HCT116 (cell line): ENCODE results near the gene HDGF. TPM values are rescaled to one million over a fixed set of nuclear protein-coding genes. Genes with fewer than 3 reads are reported as not detected.

Experiments used
- ATAC-seq: fragments of 200-7000 bp; cut with Tn5 transposase; 2 replicates; pipeline ENCODE4 v1.9.1; 2020; ENCODE audit warnings: mild to moderate bottlenecking, moderate library complexity
- BruUV-seq: library from RNA; stranded (reverse); fragments of 400-500 nt; replicated peaks from 2 replicates; lab custom pipeline; 2021; lab: Mats Ljungman, UMichigan
- CTCF ChIA-PET: fragments of 300-600 bp; sonication (Branson Sonifier 250); formaldehyde crosslinking; loops from one replicate; lab custom pipeline; 2021; ENCODE audit warnings: antibody characterized with exemption; lab: Charles Lee
- POLR2A ChIA-PET: fragments of 300-600, 350-600 bp; sonication (Branson Sonifier 250); formaldehyde crosslinking; loops from one replicate; lab custom pipeline; 2021; ENCODE audit warnings: antibody characterized with exemption; lab: Charles Lee
- RAD21 ChIA-PET, 2 experiments: fragments of 300-600 bp; sonication (Branson Sonifier 250); formaldehyde crosslinking; loops; one replicate each; lab custom pipeline; 2023; ENCODE audit warnings: low total read pairs in 2 of 2; ENCODE audit not compliant: uncharacterized antibody in 2 of 2, unreplicated experiment in 2 of 2, low non-redundant PET in 1 of 2; lab: Charles Lee
- DNase-seq: peaks from one replicate; pipeline ENCODE4 v3.0.0-alpha.2; 2010; ENCODE audit warnings: low read depth, low spot score
- H2AFZ ChIP-seq: fragments of 200-600 bp; shearing (Covaris generic), sonication (generic); 2 replicates; pipeline ENCODE4 v1.6.1; 2017; ENCODE audit warnings: low read depth, mixed run types, mixed read lengths, antibody characterized with exemption, low read length; ENCODE audit not compliant: poor library complexity, severe bottlenecking
- H3K27ac ChIP-seq: 2 replicates; pipeline ENCODE4 v1.5.1; 2012; ENCODE audit warnings: low read depth, low read length
- H3K27me3 ChIP-seq: fragments of 200-600 bp; sonication (generic); 2 replicates; pipeline ENCODE4 v1.6.1; 2016; ENCODE audit warnings: mixed run types, low read length, mixed read lengths; ENCODE audit not compliant: insufficient read depth
- H3K36me3 ChIP-seq, 2 experiments: fragments of 200-500 bp in 1 of 2; fragments of 200-600 bp in 1 of 2; sonication (Bioruptor generic) in 1 of 2; sonication (generic) in 1 of 2; 2 replicates each; pipeline versions ENCODE4 v1.5.1 to v1.6.1; 2014 to 2016; ENCODE audit warnings: low read length in 2 of 2, inconsistent platforms in 1 of 2, mixed read lengths in 1 of 2, mixed run types in 1 of 2; ENCODE audit not compliant: insufficient read depth in 2 of 2, control insufficient read depth in 1 of 2
- H3K4me1 ChIP-seq, 2 experiments: fragments of 200-600 bp in 1 of 2; sonication (generic) in 1 of 2; 2 replicates each; pipeline versions ENCODE4 v1.5.1 to v1.6.1; 2012 to 2017; ENCODE audit warnings: low read length in 2 of 2, inconsistent platforms in 1 of 2, mild to moderate bottlenecking in 1 of 2, mixed read lengths in 1 of 2, mixed run types in 1 of 2, moderate library complexity in 1 of 2; ENCODE audit not compliant: insufficient read depth in 2 of 2, control insufficient read depth in 1 of 2
- H3K4me2 ChIP-seq: fragments of 200-600 bp; sonication (generic); 2 replicates; pipeline ENCODE4 v1.6.1; 2017; ENCODE audit warnings: mixed run types, low read length, mixed read lengths
- H3K4me3 ChIP-seq, 2 experiments: fragments of 200-600 bp in 1 of 2; sonication (generic) in 1 of 2; replicated peaks in 1 of 2; 2 replicates each; pipeline ENCODE4 v1.5.1; 2011 to 2016; ENCODE audit warnings: low read length in 2 of 2, control low read depth in 1 of 2, low read depth in 1 of 2, mild to moderate bottlenecking in 1 of 2, mixed read lengths in 1 of 2, mixed run types in 1 of 2
- H3K79me2 ChIP-seq: fragments of 200-600 bp; sonication (generic); 2 replicates; pipeline ENCODE4 v1.6.1; 2017; ENCODE audit warnings: mild to moderate bottlenecking, mixed run types, low read length, moderate library complexity, mixed read lengths; ENCODE audit not compliant: insufficient read depth
- H3K9ac ChIP-seq: fragments of 200-600 bp; sonication (generic); 2 replicates; pipeline ENCODE4 v1.6.1; 2016; ENCODE audit warnings: low read length, mixed read lengths
- H3K9me2 ChIP-seq: fragments of 200-600 bp; sonication (generic), shearing (Covaris generic); 2 replicates; pipeline ENCODE4 v1.6.1; 2017; ENCODE audit warnings: mixed run types, mild to moderate bottlenecking, moderate library complexity; ENCODE audit not compliant: insufficient read depth
- H3K9me3 ChIP-seq, 2 experiments: fragments of 200-500 bp in 1 of 2; fragments of 200-600 bp in 1 of 2; sonication (Bioruptor generic) in 1 of 2; sonication (generic) in 1 of 2; 2 replicates each; pipeline ENCODE4 v1.6.1; 2014 to 2017; ENCODE audit warnings: low read length in 2 of 2, mixed read lengths in 2 of 2, inconsistent platforms in 1 of 2, low read depth in 1 of 2, mild to moderate bottlenecking in 1 of 2, mixed run types in 1 of 2, moderate library complexity in 1 of 2; ENCODE audit not compliant: control insufficient read depth in 1 of 2, insufficient read depth in 1 of 2
- H4K20me1 ChIP-seq: fragments of 200-600 bp; sonication (generic), shearing (Covaris generic); 2 replicates; pipeline ENCODE4 v1.6.1; 2017; ENCODE audit warnings: mixed run types, mild to moderate bottlenecking, moderate library complexity; ENCODE audit not compliant: insufficient read depth
- CBX3 ChIP-seq: IDR thresholded peaks from 2 replicates; pipeline ENCODE4 v1.6.1; 2012; ENCODE audit warnings: low read depth
- CEBPB ChIP-seq: IDR thresholded peaks from 2 replicates; pipeline ENCODE4 v1.6.1; 2012; ENCODE audit warnings: low read depth
- EGR1 ChIP-seq: IDR thresholded peaks from 2 replicates; pipeline ENCODE4 v1.6.1; 2012; ENCODE audit warnings: low read depth
- EZH2 ChIP-seq: fragments of 200-600 bp; sonication (generic); IDR thresholded peaks from 2 replicates; pipeline ENCODE4 v1.6.1; 2017; ENCODE audit warnings: antibody characterized with exemption, mixed run types
- FOSL1 ChIP-seq: IDR thresholded peaks from 2 replicates; pipeline ENCODE4 v1.6.1; 2012; ENCODE audit warnings: low read depth
- JUND ChIP-seq: IDR thresholded peaks from 2 replicates; pipeline ENCODE4 v1.6.1; 2012
- MAX ChIP-seq: IDR thresholded peaks from 2 replicates; pipeline ENCODE4 v1.6.1; 2012
- POLR2AphosphoS5 ChIP-seq: IDR thresholded peaks from 2 replicates; pipeline ENCODE4 v1.6.1; 2011; ENCODE audit warnings: mild to moderate bottlenecking, low read depth, low read length, moderate library complexity
- REST ChIP-seq: IDR thresholded peaks from 2 replicates; pipeline ENCODE4 v1.6.1; 2012; ENCODE audit warnings: low read depth
- SIN3A ChIP-seq: IDR thresholded peaks from 2 replicates; pipeline ENCODE4 v1.6.1; 2012; ENCODE audit warnings: low read depth
- SP1 ChIP-seq: IDR thresholded peaks from 2 replicates; pipeline ENCODE4 v1.6.1; 2012; ENCODE audit warnings: low read depth
- intact Hi-C: fragments of 100-400 bp; cut with micrococcal nuclease; formaldehyde crosslinking; loops from 2 replicates; pipeline ENCODE4 v1.10.0; 2022
- total RNA-seq: library from RNA; stranded (reverse); gene quantifications from one replicate; pipeline ENCODE4 v1.2.1, GENCODE V29; 2021; ENCODE audit not compliant: unreplicated experiment

Gene HDGF
- total RNA-seq, 1 experiment from 2014 or later, result 304 TPM

GRCh38 chr1:156795374-156795733 is 43.9 kb upstream of the HDGF start:
- CTCF ChIA-PET, result interaction anchor here (1.2 to 1.5 kb wide), 2 partner anchors 65 to 69 kb away, joined by 3 to 6 read pairs; partner anchors contain the start of gene NTRK1

More at GRCh38 chr1:156795374-156795733, 43.9 kb upstream of the HDGF start:
- DNase-seq (no peak), ATAC-seq (no peak)
- no peaks in the 10 kb centered on the region for H3K27me3 ChIP-seq
- H3K27ac ChIP-seq, result no peak overlapping the region
- H3K9me2 ChIP-seq, result no peaks in the 10 kb centered on the region
- BruUV-seq, result no TSS peak
- H3K4me3 ChIP-seq, result no peak overlapping the region
- intact Hi-C loops, result loop anchor here (5.0 kb wide), 1 partner anchor 132 kb away; no protein-coding TSS in a partner anchor
- H3K9ac ChIP-seq, result no peak overlapping the region
- peaks cover 13% of the 10 kb centered on the region; the same call in 1 of the 2 replicates for H3K79me2 ChIP-seq
- H3K9me3 ChIP-seq, result no peaks in the 10 kb centered on the region
- H3K4me2 ChIP-seq, result no peak overlapping the region
- TF ChIP-seq CEBPB, result no peak
- no peak for TF ChIP-seq EGR1
- no peak for TF ChIP-seq SP1
- no peak for TF ChIP-seq FOSL1
- no peak for TF ChIP-seq EZH2
- TF ChIP-seq MAX, result no peak
- no peak for TF ChIP-seq JUND
- no peak for TF ChIP-seq POLR2AphosphoS5
- no peak for TF ChIP-seq SIN3A
- TF ChIP-seq CBX3, result no peak
- TF ChIP-seq REST, result no peak
- peaks cover 2 to 8% of the 10 kb centered on the region in 2 experiments; a peak in 2 of 4 replicates for H3K4me1 ChIP-seq
- ChIA-PET RAD21 (no interaction called here), POLR2A (no interaction called here)
- H3K36me3 ChIP-seq, result peaks cover 69 to 72% of the 10 kb centered on the region in 2 experiments
- H4K20me1 ChIP-seq, result 0 out of 2 replicates have a peak, but pooled peaks cover 4% of the 10 kb centered on the region
- H2AFZ ChIP-seq, result no peak overlapping the region
